NCI-H2196 treated with DMSO at 0.1 percent for 48 hours (cell line): ENCODE results near the gene ANKRD34A.

Experiments
- DNase-seq: peaks from one replicate; lab custom pipeline; 2025; ENCODE audit not compliant: unreplicated experiment; lab: John Stamatoyannopoulos, UW

ANKRD34A gene

DNA sequence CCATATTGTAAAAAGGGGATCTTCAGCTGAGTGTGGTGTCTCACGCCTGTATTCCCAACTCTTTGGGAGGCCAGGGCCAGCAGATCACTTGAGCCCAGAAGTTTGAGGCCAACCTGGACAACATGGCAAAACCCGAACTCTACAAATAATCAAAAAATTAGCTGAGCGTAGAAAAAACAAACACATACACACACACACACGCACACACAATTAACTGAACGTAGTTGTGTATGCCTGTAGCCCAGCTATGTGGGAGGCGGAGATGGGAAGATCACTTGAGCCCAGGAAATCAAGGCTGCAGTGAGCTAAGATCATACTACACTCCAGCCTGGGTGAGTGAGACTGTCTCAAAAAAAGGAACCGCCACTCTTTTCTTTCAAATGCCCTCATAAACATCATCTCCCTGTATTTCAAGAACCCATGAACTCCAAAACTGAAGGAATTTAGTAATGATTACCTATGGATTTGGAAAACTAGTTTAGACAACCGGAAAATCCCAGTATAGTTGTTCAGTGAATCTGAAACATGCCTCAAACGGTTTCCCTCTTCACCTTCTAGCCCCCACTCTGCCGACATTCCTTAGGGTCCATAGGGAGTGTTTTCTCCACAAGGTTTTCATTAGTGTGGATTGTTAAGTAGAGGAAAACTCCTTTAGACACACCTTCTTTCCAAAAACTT is 27.5 kb upstream of the ANKRD34A start:
- no peak for DNase-seq

DNA sequence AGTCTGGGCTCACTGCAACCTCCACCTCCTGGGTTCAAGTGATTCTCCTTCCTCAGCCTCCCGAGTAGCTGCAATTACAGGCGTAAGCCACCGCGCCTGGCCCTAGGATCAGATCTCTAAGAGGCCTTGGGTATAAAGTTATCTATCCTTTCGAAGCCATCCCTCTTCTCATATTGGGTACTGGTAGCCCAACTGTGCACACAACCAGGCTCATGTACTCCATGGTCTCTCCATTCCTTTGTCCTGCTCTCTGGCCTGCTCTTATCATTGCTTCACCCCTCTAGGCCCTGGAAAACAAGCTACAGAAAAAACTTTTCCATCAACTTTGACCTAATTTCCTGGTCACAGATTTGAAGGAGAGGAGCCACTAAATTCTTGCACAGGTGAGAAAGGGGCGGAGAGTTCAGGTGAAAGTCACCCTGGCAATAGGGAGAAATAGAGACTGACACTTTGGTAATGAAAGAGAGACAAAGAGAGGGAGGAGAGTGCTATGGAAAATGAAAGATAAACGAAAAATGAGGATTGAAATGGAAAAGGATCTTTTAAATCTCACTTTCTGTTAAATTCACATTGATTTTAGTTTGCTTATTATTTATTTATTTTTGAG is 26.0 kb upstream of the ANKRD34A start:
- DNase-seq: no peak

DNA sequence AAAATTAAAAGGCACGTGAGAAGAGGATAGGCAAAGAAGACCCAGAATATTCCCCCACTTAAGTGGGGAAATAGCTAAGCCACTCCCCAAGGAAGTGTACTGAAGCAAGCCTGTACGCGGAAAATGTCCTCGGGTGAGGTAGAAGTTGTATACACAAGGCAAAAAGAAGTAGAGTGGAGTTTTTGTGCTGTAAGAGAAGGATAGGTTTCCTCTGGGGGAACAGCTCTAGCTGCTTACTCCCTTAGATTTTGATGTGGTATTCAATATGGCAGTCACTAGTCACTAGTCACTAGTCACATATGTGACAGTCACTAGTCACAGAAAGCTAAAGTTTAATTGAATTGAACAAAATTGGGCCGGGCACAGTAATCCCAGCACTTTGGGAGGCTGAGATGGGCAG is 24.4 kb upstream of the ANKRD34A start:
- DNase-seq: no peak

DNA sequence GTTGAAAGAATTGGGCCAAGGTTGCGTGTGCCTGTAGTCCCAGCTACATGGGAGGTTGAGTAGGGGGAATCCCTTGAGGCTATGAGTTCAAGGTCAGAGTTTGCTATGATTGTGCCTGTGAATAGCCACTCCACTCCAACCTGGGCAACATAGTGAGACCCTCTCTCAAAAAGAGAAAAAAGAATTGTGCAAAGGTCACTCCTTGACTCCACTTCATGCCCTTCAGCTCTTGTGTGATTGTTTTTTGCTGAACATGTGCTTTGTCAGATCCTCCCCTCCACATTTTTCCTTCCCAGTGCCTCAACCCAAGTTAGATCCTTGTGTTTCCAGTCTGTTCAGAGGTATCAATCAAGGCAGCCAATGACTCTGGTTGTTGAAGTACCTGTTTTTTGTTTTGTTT is 23.6 kb upstream of the ANKRD34A start:
- DNase-seq: no peak

DNA sequence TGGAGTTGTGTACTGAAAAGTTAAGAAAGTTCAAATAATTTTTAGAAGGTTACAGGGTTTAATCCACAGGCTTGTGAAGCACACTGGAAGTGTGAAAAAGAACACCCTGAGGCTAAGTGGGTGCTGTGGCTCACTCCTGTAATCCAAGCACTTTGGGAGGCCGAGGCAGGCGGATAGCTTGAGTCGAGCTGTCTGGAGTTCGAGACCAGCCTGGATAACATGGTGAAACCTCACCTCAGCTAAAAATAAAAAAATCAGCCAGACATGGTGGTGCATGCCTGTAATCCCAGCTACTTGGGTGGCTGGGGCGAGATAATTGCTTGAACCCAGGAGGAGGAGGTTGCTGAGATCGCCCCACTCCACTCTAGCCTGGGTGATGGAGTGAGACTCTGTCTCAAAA is 22.2 kb upstream of the ANKRD34A start:
- no peak for DNase-seq

DNA sequence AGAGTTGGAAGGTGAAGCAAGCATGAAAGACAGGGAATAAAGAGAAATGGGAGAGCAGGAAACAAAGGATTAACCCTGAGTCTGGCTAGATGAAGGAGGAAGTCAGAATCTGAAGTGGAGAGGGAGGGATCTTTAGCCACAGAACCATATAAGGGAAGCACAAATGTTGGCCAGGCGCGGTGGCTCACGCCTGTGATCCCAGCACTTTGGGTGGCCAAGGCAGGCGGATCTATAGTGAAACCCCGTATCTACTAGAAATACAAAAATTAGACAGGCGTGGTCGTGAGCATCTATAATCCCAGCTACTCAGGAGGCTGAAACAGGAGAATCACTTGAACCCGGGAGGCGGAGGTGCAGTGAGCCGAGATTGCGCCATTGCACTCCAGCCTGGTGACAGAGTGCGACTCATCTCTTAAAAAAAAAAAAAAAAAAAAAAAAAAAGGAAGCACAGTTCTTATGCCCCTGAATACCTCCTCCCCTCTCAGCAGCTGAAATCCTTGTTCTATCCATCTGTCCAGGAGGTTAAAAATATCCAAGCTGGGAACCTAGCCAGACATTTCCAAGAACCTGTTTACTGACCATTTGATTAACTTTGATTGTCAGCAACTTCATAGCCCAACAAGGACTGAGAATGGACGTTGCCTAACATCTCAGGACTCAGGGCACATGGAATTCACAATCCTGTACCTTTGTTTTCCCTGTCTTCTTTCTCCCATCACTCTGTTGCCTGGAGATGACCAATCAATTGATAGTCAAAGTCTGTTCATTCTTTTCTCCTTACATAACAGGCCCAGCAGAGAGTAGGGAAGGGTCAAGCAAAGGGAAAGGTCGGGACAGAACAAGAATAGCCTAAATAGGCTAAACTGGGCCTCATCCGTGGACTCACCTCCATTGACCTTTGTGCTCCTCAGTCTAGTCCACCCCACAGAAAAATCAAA is 21.4 kb upstream of the ANKRD34A start:
- peak; percentile 68 for DNase-seq

DNA sequence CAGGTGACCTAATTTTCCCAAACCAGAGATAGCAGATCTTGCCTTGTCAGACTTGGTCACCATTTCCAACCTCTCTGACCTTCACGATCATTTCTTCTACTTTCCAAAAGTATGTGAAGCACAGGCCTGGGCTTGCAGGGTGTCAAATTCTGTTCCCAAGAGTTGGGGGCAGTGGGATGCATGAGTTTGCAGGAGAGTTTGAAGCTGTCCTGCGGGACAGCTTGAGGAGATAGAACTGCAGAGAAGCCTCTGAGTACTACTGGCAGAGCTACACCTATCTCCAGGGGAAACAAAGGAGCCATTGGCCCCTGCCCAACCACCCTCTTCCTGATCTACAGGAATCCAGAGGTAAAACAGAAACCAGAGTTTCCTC is 20.7 kb upstream of the ANKRD34A start:
- DNase-seq: no peak

DNA sequence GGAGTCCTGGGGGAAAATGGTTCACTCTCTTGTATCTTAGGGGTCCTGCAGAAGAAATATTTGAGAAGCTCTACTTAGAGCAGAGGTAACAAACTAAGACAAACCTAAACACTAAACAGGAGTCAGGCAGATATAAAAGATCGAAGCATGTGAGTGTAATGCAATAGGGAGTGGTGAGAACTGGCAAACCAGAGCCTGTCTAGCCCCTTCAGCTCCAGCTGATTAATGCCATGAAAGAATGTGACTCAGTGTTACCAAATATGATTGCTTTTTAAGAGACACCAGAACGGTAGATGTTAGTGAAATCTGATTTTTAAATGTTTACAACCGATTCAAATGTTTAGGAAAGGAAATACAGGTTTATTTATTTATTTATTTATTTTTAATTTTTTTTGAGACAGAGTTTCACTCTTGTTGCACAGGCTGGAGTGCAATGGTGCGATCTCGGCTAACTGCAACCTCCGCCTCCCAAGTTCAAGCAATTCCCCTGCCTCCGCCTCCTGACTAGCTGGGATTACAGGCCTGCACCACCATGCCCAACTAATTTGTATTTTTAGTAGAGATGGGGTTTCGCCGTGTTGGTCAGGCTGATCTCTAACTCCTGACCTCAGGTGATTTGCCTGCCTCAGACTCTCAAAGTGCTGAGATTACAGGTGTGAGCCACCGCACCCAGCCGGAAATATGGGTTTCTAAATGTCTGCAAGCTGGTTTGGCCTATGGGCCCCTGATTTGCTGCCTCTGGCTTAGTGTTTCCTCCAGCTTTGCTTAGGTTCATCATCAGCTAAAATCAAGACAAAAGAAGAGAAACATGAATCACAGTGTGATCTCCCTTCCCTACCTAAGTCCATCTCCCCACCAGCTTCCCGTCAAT is 19.8 kb upstream of the ANKRD34A start:
- DNase-seq: no peak

DNA sequence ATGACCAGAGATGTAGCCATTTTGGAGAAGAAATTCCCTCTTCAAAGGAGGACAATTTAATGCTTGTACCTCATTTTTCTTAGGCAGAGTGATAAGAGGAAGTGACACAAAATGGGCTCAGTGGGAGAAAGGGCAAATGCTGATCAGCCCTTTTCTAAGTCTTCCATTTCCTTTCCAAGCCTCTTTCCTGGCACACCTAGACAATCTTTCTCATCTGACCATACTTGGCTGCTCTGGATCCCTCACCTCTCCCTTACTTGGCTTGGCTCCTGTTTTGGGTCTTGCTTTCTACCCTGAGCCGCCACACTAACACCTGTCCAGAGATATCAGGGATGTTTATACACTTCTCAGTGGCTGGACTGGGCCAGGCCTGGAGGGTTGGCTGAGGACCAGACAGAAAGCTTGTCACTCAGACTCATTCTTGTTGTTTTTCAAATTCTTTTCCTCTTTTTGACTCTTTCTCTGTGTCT is 18.9 kb upstream of the ANKRD34A start:
- peak; percentile 61 for DNase-seq

DNA sequence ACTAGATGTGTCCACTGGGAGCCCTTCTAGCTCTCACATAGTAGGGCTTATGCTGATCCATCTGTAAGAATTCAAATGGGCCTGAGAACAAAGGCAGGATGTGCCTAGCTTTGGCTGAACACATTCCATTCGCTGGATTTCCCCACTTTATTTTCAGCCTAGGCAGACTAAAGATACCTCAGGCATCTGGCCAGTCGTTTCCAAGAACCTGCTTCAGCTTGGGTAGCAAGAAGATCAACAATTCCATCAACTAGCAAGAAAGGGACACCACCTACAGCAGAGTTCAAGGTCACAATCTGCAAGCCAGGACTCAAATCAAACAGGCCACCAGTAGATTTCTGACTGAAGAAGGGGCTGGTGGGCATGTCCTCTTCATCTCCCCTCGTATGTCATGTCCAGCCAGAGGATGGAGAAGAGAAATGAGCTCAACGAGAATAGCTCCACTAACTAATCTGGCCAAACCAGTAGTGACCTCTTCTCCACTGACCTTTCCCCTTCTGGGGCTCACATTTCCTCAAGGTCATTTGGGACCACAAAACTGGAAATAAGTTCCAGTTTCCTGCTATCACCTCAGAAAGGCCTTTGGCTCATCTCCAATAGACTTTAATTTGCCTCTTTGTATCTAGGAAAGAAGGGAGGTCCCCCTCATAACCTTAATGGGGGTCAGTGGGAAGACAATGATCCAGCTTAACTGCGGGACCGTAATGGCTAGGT is 17.8 kb upstream of the ANKRD34A start:
- no peak for DNase-seq

DNA sequence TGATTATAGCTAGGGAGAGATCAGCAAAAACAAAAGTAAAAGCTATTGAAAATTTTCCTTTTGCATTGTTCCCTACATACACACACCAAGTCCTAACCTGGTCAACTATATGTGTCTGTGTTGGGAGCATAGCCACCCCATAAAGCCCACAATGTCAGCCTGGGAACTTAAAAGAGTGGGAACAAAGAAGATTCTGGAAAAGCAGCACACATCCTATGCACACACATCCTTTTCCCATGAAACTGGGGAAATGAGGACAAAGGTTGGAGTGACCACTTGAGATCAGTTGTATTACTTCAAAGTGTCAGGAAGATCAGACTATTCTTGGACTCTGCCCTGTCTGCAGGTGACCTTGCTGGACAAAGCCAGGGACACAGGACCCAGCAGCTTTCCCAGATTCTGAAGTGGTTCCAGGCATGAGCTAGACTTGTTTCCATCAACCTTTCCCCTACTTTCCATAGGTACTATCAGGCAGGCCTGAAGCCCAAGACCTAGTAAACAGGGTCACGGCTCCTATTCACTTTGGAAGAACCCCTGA is 16.2 kb upstream of the ANKRD34A start:
- no peak for DNase-seq

DNA sequence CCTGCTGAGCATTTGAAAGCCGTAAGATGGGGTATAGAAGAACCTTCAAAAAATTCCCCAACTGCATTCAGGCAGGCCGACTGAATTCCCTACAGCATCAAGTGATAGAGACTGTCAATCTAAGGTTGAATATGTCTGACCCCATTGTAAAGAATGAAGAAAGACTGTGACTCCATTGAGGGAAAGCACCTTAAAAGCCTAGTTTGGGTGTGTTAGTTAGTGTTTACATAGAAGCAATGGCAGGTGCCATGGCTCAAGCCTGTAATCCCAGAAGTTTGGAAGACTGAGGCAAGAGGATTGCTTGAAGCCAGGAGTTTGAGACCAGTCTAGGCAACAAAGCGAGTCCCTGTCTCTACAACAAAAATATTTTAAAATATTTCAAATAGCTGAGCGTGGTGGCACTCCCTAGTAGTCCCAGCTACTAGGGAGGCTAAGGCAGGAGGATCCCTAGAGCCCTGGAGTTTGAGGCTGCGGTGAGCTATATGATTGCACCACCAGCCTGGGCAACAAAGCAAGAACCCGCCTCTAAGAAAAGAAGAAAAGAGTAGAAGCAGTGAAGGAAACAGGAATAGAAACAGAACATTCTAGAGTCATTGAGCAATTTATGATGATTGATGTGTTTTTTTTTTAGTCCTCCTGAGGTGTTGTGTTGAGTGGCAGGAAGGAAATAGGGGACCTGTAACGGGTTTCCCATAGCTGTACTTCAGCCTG is 15.5 kb upstream of the ANKRD34A start:
- DNase-seq: no peak

DNA sequence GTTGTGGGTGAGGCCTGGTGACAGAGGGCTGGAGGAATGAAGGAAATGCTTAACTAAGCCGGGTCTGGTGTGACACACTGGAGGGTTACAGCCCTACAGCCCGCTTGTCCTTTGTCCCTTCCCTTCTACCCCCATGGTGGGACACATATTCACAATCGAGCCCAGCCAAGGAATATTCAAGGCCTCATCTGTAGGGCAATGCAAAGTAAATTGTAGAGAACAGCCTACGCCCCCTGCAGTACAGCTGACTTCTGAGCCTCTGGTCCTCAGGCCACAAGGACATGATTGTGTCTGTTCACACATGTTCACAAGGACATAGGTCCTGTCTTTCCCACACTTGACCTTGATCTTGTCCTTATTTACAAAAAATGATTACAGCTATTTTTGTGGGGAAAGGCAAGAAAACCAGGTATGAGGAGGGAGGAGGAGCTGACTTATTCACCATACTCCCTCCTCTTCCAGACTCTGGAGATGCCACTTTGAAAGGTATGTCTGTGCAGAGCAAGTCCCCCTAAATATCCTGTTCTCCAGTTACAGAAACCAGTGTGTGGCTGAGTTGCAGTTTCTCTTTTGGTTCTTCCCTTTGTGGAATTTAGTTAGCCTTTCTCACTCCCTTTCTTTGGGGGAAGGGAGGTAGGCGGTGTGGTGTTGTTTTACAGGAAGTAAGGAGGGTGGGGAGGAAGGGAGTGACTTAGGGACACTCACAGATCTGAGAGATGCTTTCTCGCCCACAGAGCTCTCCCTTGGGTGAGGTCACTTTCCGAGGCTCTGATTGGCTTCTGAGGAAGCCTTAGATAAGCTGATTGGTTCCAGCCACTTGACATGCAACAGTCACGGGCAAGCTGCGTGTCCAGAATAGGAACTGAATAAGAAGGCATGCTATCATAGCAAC is 14.7 kb upstream of the ANKRD34A start:
- peak; percentile 96 for DNase-seq

DNA sequence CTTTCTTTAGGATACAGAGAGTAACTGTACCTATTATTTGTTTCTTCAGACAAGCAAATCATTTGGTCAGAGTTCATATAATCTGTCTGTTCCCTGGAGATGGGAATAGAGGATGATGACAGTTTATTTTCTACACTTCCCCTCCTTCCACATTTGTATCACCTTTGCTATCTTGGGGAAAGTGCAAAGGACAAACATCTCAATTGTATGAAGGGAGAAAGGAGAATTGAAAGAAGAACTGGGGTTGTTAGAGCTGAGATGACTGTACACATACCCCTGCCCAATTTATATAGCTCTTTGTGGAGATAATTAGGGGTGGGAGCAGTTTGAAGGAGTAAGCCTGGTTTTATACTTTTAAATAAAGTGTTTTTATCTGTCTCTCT is 14.1 kb upstream of the ANKRD34A start:
- DNase-seq: no peak

DNA sequence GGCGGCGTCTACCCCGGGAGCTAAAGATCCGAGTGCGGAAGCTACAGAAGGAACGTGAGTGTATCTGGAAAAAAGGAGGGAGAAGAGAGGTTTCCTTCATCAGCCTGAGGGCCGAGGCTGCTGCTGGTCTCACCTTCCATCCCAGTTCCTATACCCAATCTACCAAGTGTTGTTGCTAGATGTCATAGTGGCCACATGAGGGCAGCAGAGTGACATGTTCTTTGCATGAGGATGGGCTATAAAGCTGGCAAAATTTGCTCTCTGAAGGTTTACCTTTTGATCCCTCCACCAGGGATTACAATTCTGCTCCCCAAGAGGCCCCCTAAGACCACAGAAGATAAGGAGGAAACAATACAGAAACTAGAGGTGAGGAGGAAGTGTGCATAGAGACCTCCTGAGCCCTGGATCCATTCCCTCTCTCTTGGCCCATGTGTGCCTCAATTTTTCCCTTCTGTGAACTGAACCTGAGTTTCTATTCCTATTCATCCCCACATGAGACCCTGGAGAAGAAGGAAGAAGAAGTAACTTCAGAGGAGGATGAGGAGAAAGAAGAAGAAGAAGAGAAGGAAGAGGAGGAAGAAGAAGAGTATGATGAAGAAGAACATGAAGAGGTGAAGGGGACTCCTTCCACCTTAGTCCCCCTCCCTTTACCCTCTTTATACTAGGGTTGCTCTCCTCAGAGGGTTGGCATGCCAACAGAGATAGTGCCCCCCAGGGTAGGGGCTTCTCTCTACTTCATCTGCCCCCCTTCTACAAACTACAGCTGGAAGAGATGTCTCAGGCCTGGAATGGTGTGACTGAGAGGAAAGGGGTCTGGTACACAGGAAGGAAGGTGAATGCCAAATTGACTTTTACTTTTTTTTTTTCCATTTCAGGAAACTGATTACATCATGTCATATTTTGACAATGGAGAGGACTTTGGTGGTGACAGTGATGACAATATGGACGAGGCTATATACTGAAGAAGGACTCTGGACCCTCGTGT is 13.4 kb upstream of the ANKRD34A start:
- DNase-seq: peak; percentile 87

DNA sequence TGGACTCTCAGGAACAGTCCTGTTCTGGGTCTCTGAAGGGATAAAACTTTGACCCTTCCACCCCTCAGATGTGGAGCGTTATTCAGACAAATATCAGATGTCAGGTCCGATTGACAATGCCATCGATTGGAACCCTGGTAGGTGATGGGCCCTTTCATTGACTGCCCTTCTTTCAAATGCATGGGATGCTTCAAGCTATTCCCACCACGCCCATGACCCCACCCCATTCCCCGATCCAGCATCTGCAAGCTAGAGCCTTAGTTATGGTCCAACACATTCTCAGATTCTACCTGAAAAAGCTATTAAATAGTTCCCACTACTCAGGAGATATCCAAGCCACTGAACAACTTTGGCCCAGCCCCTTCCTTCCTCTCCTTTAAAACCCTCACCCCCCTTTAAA is 12.6 kb upstream of the ANKRD34A start:
- no peak for DNase-seq

DNA sequence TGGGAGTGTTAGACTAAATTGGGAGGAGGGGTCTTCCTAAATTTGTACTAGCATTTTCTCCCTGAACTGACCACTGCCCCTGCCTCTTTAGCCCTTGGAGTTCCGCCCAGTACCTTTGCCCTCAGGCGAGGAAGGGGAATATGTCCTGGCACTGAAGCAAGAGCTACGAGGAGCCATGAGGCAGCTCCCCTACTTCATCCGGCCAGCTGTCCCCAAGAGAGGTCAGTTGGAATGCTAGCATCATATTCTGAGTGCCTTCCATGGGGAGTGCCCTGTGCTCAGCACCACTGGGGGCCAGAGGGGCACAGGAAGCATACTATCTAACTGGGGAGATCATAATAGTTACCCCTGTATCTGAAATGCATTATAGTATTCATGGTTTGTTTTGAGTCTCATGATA is 10.8 kb upstream of the ANKRD34A start:
- no peak for DNase-seq
